ENCODE data around the gene APBA1.

APBA1 gene

GRCh38 chr9:69657269-69657668 is 14.9 kb downstream of the APBA1 start:
- DNase-seq (ENCODE audit: low spot score) = no peak

- DNase-seq (ENCODE audit: low spot score) = no peak
These were observed 17.1 kb downstream of the APBA1 start for GRCh38 chr9:69655065-69655464.

GRCh38 chr9:69653261-69653660 is 18.9 kb downstream of the APBA1 start:
- DNase-seq (ENCODE audit: low spot score) = no peak

GRCh38 chr9:69649566-69650250 is 22.5 kb downstream of the APBA1 start:
- DNase-seq (ENCODE audit: low spot score) = no peak

- DNase-seq (ENCODE audit: low spot score) = no peak
These were observed 24.4 kb downstream of the APBA1 start for GRCh38 chr9:69647804-69648203.

GRCh38 chr9:69646810-69647209 is 25.4 kb downstream of the APBA1 start:
- no peak for DNase-seq (ENCODE audit: low spot score)

GRCh38 chr9:69645488-69645887 is 26.7 kb downstream of the APBA1 start:
- peak; percentile 58 for DNase-seq (ENCODE audit: low spot score)

- no peak for DNase-seq (ENCODE audit: low spot score)
These were observed 29.1 kb downstream of the APBA1 start for GRCh38 chr9:69643098-69643497.

- no peak for DNase-seq (ENCODE audit: low spot score)
These were observed 34.4 kb downstream of the APBA1 start for GRCh38 chr9:69637817-69638200.

- no peak for DNase-seq (ENCODE audit: low spot score)
These were observed 34.9 kb downstream of the APBA1 start for GRCh38 chr9:69637193-69637816.

- DNase-seq (ENCODE audit: low spot score) = no peak
These were observed 38.5 kb downstream of the APBA1 start for GRCh38 chr9:69633716-69634115.

- no peak for DNase-seq (ENCODE audit: low spot score)
These were observed 39.4 kb downstream of the APBA1 start for GRCh38 chr9:69632768-69633167.

GRCh38 chr9:69627281-69627680 is 44.9 kb downstream of the APBA1 start:
- no peak for DNase-seq (ENCODE audit: low spot score)

GRCh38 chr9:69623276-69623675 is 48.9 kb downstream of the APBA1 start:
- no peak for DNase-seq (ENCODE audit: low spot score)

- no peak for DNase-seq (ENCODE audit: low spot score)
These were observed 49.5 kb downstream of the APBA1 start for GRCh38 chr9:69622676-69623075.

- no peak for DNase-seq (ENCODE audit: low spot score)
These were observed 50.3 kb downstream of the APBA1 start for GRCh38 chr9:69621730-69622460.

GRCh38 chr9:69620731-69621130 is 51.4 kb downstream of the APBA1 start:
- DNase-seq (ENCODE audit: low spot score) = no peak

GRCh38 chr9:69619233-69619632 is 52.9 kb downstream of the APBA1 start:
- DNase-seq (ENCODE audit: low spot score) = no peak

GRCh38 chr9:69617006-69617405 is 55.2 kb downstream of the APBA1 start:
- no peak for DNase-seq (ENCODE audit: low spot score)

- no peak for DNase-seq (ENCODE audit: low spot score)
These were observed 56.3 kb downstream of the APBA1 start for GRCh38 chr9:69615880-69616279.

GRCh38 chr9:69611221-69611620 is 61.0 kb downstream of the APBA1 start:
- DNase-seq (ENCODE audit: low spot score) = no peak

- no peak for DNase-seq (ENCODE audit: low spot score)
These were observed 63.0 kb downstream of the APBA1 start for GRCh38 chr9:69609156-69609555.

- DNase-seq (ENCODE audit: low spot score) = no peak
These were observed 66.1 kb downstream of the APBA1 start for GRCh38 chr9:69606089-69606488.

All from putamen (tissue), 1 donor.